Measurements from ENCODE around the gene C17orf107. TPM values are rescaled to one million over a fixed set of nuclear protein-coding genes. Genes with fewer than 3 reads are reported as not detected.

Gene C17orf107
- total and polyA plus RNA-seq, 2 of the 13 experiments (the other 11 are each of a cell fraction or from before 2014, with no cell fraction given) = 0.20 to 0.59 TPM

GRCh38 chr17:4908711-4909496 is 9.6 kb downstream of the C17orf107 start (continued):
- TF ChIP-seq ZFX (CRISPR knock-in tag; IDR thresholded peaks at IDR 0.05; ENCODE audit: low read depth) (peak; percentile 62; the same call in 1 of the 2 replicates), ETS1 (CRISPR knock-in tag; IDR thresholded peaks at IDR 0.05) (no peak), GATA4 (IDR thresholded peaks at IDR 0.05; ENCODE audit: borderline replicate concordance, low read depth) (no peak), RNF2 (conservative IDR thresholded peaks at IDR 0.05; ENCODE audit: low read depth) (no peak), ZNF430 (CRISPR knock-in tag; IDR thresholded peaks at IDR 0.05) (0 out of 2 replicates have a peak, but pooled peaks have one; percentile 19), NFE2L1 (CRISPR knock-in tag; IDR thresholded peaks at IDR 0.05; ENCODE audit: borderline replicate concordance) (no peak), ZNF652 (CRISPR knock-in tag; IDR thresholded peaks at IDR 0.05; ENCODE audit: borderline replicate concordance, low read depth) (peak; percentile 38; the same call in 1 of the 2 replicates), STAT5B (CRISPR knock-in tag; IDR thresholded peaks at IDR 0.05) (no peak), CEBPB (IDR thresholded peaks at IDR 0.05; ENCODE audit: borderline replicate concordance, low read depth, low read length) (peak; percentile 67; the same call in 1 of the 2 replicates), RFXAP (CRISPR knock-in tag; IDR thresholded peaks at IDR 0.05; ENCODE audit: borderline replicate concordance) (0 out of 2 replicates have a peak, but pooled peaks have one; percentile 20), ZNF775 (CRISPR knock-in tag; IDR thresholded peaks at IDR 0.05; ENCODE audit: borderline replicate concordance) (no peak), THAP8 (CRISPR knock-in tag; IDR thresholded peaks at IDR 0.05; ENCODE audit: borderline replicate concordance) (0 out of 2 replicates have a peak, but pooled peaks have one; percentile 74), PHF21A (CRISPR knock-in tag; IDR thresholded peaks at IDR 0.05) (peak; percentile 66; the same call in 1 of the 2 replicates), SMAD3 (CRISPR knock-in tag; IDR thresholded peaks at IDR 0.05) (0 out of 2 replicates have a peak, but pooled peaks have one; percentile 29), ZNF512B (CRISPR knock-in tag; IDR thresholded peaks at IDR 0.05; ENCODE audit: borderline replicate concordance) (no peak)
- TF ChIP-seq, protein P1, sequence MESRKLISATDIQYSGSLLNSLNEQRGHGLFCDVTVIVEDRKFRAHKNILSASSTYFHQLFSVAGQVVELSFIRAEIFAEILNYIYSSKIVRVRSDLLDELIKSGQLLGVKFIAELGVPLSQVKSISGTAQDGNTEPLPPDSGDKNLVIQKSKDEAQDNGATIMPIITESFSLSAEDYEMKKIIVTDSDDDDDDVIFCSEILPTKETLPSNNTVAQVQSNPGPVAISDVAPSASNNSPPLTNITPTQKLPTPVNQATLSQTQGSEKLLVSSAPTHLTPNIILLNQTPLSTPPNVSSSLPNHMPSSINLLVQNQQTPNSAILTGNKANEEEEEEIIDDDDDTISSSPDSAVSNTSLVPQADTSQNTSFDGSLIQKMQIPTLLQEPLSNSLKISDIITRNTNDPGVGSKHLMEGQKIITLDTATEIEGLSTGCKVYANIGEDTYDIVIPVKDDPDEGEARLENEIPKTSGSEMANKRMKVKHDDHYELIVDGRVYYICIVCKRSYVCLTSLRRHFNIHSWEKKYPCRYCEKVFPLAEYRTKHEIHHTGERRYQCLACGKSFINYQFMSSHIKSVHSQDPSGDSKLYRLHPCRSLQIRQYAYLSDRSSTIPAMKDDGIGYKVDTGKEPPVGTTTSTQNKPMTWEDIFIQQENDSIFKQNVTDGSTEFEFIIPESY (CRISPR knock-in tag; IDR thresholded peaks at IDR 0.05) = no peak
- TF ChIP-seq, protein P2, sequence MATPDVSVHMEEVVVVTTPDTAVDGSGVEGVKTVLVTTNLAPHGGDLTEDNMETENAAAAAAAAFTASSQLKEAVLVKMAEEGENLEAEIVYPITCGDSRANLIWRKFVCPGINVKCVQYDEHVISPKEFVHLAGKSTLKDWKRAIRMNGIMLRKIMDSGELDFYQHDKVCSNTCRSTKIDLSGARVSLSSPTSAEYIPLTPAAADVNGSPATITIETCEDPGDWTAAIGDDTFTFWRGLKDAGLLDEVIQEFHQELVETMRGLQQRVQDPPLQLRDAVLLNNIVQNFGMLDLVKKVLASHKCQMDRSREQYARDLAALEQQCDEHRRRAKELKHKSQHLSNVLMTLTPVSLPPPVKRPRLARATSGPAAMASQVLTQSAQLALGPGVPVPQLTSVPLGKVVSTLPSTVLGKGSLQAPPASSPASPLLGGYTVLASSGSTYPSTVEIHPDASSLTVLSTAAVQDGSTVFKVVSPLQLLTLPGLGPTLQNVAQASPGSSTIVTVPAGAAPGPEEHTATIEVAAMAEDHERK (CRISPR knock-in tag; IDR thresholded peaks at IDR 0.05; ENCODE audit: low read depth) = no peak
- TF ChIP-seq, protein P3, sequence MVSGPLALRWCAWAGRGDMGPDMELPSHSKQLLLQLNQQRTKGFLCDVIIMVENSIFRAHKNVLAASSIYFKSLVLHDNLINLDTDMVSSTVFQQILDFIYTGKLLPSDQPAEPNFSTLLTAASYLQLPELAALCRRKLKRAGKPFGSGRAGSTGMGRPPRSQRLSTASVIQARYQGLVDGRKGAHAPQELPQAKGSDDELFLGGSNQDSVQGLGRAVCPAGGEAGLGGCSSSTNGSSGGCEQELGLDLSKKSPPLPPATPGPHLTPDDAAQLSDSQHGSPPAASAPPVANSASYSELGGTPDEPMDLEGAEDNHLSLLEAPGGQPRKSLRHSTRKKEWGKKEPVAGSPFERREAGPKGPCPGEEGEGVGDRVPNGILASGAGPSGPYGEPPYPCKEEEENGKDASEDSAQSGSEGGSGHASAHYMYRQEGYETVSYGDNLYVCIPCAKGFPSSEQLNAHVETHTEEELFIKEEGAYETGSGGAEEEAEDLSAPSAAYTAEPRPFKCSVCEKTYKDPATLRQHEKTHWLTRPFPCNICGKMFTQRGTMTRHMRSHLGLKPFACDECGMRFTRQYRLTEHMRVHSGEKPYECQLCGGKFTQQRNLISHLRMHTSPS (CRISPR knock-in tag; IDR thresholded peaks at IDR 0.05; ENCODE audit: low read depth) = peak; percentile 62; the same call in 1 of the 2 replicates

Data from HepG2 (cell line).